HG02610 (cell line): ENCODE data around the gene LRTM2.

Source experiments
- ATAC-seq: cut with Tn5 transposase; IDR thresholded peaks from one replicate; pipeline ENCODE4 v1.9.1; 2021; ENCODE audit warnings: mild to moderate bottlenecking, moderate library complexity; ENCODE audit not compliant: unreplicated experiment

LRTM2 gene

DNA sequence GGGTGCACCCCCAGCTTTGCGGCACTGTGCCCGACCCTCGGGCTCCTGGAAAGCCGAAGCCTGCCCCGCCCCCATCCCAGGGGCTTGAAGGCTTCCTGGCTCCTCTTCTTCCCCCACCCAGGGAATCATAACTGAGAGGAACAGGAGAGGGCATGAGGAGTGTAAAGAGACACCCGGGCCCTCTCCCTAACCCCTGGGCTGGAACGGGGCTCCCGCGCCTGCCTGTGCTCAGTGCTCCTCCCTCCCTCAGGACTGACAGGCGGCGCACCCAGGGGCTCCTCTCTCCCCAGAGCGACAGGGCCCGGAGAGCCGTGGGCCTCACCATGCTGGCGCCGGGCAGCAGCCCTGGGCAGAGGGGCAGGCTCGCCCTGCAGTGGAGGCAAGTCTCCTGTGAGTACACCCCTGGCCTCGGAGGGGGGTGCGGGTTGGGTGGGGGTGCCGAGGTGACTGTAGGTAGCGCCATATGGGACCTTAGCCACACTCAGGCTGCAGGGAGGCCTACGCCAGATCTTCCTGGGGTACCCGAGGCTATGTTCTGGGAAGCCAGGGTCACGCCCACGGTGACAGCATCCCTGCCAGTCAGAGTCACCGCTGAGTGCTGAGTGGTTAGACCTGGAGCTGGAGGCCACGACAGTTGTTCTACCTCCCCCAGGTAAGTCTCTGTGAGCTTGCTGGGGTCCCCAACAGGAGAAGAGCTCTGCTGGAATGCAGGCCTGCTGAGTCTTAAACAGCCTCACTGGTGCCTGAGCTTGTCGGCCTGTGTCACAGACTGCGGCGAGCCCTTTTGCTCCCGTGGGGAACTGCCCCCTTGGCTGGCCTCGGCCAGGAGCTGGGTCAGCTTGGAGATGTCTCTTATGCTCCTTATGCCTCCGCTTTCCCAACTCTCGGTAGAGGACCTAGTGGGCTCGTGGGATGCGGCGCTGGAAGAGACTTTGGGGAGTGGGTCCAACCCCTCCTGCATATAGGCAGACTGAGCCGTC, 7.8 kb downstream of the LRTM2 start:
- no peak for ATAC-seq

DNA sequence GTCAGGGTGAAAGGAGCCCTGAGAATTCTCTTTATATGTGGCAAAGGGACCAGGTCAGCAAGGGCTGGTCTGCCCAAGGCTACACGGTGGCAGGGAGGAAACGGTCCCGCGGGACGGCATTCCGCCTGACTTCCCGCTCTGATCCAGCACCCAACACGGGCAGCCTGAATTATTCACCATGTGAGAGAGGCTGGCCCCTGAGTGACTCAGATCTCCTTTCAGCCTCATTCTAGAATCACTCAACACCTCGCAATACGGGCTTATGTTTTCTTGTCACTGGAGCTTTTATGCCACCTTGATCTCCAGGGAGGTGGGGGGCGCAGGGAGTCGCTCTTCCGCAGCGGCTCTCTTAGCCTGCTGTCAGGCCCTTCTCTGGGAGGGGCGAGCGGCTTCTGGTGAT, 8.5 kb downstream of the LRTM2 start:
- ATAC-seq = no peak

DNA sequence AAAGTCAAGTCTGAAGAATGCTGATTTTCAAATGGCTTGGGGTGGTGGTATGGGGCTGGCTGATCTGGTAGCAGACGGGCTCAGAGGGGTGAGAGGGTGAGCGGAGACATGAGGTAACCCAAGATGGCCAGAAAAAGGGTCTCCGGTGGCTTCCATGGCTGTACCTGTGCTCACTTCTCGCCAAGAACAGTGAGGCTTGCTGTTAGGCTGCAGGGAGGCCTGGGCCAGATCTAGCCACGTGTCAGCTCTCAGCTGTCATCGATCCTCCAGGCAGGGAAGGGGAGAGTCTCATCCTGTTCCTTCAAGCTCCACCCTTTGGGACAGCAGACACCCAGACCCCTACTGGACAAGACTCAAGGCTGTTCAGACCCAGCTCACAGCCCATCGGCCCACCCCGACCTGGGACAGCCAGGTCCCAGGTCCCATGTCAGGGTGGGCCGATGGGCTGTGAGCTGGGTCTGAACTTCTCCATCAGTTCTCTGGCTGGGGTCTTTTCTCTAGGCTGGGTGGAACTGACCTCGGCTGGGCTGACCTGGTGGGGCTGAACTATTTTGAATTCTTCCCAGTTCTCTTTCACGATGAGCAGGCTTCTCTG, 9.0 kb downstream of the LRTM2 start:
- no peak for ATAC-seq

GRCh38 chr12:1830401-1830845, 10.1 kb downstream of the LRTM2 start:
- ATAC-seq = no peak

- ATAC-seq = no peak
Measured at GRCh38 chr12:1830981-1831963, 10.9 kb downstream of the LRTM2 start.

- ATAC-seq = no peak
Measured at GRCh38 chr12:1832801-1833595, 12.6 kb downstream of the LRTM2 start.

DNA sequence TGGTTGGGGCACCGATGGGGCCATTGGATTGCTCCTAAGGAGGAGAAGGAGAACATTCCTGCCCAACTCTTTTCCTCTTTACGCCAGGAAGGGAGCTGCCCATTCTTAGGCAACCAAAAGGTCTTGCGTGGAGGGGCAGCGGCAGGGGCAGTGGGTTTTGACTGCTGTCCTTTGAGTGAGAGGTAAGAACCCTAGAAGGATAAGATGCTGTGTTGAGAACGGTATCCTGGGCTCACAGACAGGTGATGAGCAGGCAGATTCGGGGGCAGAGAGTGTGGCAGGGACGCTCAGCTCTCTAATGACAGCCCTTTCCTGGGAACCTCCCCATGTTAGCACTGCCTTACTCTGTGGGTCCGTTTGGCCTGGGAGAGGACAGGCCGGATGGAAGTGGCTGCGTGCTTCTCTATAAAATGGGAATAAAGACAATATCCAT, 13.2 kb downstream of the LRTM2 start:
- no peak for ATAC-seq

GRCh38 chr12:1834186-1834925, 14.0 kb downstream of the LRTM2 start:
- ATAC-seq = no peak

DNA sequence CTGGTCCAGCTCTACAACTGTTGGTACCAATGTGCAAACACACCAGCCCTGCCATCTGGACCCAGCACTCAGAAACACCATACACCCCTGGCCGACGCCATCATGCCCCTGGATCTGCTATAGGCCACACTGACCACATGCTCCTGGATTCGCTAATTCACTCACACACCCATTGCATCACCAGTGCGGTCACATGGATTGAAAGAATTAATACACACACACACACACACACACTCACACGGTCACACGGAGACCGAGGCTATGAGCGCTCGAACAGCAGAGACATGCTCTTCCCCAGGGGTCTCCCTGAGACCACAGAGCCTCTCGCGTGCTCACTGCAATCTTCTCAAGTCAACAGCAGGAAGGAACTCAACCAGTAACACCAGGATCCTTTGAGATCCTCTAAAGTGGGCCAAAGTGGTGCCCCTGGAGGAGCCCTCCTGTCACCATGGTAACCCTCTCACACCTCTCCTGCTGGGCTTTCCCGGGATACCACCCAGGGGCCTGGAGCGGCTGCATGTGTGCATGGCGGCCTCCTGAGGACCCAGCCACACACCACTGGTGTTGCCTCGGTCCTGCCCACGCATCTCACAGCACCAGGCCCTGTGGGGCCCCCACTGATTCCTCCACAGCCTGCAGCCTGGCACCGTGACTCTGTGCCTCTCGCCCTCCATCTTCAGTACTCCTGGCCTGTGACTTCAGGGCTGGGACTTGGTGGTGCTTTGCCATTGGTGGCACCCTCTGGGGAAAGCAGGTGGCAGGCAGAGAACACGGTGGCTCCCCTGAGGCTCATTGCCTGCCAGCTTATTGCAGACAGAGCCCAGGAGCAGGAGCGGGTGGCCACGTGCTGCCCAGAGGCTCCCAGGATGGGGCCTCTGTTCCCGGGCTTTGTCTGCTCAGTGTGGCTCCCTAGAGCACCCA, 15.1 kb downstream of the LRTM2 start:
- ATAC-seq = no peak

DNA sequence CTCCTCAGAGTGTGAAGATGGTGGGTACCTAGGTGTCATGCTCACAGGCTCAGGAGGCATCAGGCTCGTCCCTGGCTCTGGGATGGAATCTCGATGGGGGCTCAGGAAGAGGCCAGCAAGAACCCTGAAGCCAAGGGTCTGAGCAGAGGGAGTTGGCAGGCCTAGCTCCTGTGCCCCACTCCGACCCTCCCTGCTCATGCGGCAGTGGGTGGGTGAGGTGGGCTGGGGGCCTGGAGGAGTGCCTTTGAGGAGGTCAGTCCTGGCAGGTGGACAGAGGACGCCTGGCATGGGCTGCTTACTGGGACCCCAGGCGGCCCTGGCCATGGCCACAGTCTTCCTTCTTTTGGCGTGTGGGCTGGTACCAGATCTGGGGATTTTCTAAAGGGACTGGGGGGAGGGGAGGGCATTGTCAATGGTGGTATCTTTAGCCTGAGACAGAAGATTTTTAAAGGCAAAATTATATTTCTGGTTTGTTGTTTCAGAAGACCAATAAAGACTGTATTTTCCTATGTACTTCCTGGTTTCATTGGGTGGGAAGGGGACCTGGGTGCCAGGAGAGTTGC, 16.0 kb downstream of the LRTM2 start:
- ATAC-seq = no peak

DNA sequence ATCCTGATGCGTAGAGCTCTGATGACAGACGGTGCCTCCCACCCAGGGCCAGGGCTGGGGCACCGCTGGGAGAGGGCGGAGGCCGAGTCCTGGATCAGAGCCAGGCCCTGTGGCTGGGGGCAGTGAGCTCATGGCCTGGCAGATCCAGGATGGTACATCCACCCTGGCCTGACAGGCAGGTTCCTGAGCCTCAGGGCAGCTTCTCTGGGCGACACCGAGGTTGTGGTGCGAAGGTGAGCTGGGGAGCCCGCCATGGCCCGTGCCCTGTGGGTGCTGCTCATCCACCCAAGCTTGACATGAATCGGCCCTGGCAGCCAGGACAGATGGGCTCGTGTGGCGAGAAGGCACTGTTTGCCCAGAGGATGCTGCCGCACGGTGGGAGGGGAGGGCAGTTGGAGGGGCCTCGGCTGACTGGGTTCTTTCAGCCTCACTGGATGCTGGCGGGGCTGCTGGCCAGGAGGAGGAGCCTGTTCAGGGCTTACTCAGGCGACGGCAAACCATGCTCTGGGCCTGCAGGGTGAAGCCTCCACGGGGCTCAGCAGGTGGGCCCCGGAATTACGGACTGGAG, 16.6 kb downstream of the LRTM2 start:
- no peak for ATAC-seq

- ATAC-seq = no peak
Measured at GRCh38 chr12:1837541-1838204, 17.3 kb downstream of the LRTM2 start.

GRCh38 chr12:1838205-1838993, 18.0 kb downstream of the LRTM2 start:
- no peak for ATAC-seq

DNA sequence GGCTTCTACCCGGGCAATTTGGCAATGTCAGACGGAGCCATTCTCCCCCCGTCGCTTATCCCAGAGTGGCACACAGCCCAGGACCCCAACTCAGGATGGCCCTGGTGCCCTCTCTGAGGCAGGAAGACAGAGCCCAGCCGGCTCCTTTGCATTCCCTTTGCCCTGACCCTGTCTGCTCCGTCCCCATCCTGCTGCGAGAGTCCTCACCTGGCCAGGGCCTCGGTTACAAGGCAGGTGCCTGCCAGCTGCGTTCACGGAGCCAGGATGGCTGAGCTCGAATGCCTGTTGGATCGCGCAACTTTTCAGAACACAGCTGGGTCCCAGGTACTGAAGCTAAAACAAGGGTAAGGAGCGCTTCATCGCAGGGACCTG, 18.6 kb downstream of the LRTM2 start:
- no peak for ATAC-seq

- no peak for ATAC-seq
Measured at GRCh38 chr12:1839464-1839863, 19.1 kb downstream of the LRTM2 start.
